NT2/D1 (cell line): ENCODE data around the gene CACHD1.

Source experiments
- SUZ12 ChIP-seq: IDR thresholded peaks from 2 replicates; pipeline ENCODE4 v1.6.1; 2011; ENCODE audit not compliant: insufficient read length, insufficient read depth; ENCODE audit errors: extremely low read depth
- YY1 ChIP-seq: IDR thresholded peaks from 2 replicates; pipeline ENCODE4 v1.6.1; 2011; ENCODE audit not compliant: insufficient read length, insufficient read depth
- ZNF274 ChIP-seq: IDR thresholded peaks from 2 replicates; pipeline ENCODE4 v1.6.1; 2011; ENCODE audit warnings: mild to moderate bottlenecking, low read depth, low read length

DNA sequence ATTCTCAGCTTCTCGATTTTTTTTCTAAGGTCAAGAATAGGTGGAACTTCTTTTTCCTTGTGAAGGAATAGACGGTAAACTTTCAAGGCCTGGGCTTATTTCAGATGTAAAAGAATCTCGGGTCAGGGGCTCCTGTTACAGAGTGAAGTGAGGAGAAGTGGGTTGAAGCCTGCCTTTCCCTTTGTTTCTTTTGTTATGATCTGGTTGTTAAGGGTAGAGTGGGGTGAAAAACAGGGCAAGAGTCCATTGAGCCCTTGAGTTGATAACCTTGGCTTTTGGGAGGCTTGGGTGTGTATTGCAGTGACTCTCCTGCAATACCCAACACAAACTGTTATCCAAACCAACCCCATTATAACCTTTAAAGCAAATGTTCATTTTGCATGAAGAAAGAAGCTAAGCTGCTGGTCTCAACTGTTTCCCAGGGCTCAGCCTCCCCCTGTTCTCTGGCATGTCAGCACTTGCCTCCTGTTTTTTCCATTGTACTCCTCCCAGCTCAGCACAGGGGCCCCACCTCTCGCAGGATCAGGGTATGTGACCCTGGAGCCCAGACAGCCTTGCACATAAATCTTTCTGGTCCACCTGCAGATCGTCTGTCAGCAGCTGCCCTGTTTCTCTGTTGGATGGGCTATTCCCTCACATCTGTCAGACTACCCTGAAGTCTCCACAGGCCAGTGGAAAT, 102.4 kb downstream of the CACHD1 start:
- TF ChIP-seq SUZ12 (no peak), ZNF274 (no peak), YY1 (no peak)
